HG03060 (cell line): Measurements from ENCODE around the gene GH2.
"Not testable (repeated sequence)": the region's sequence is repeated elsewhere in the genome, so short reads cannot be mapped to it uniquely, and the experiment has no call there.

ENCODE experiments used
- ATAC-seq: cut with Tn5 transposase; IDR thresholded peaks from one replicate; pipeline ENCODE4 v1.9.1; 2021; ENCODE audit warnings: low read depth, moderate number of reproducible peaks; ENCODE audit not compliant: unreplicated experiment

Gene GH2

GRCh38 chr17:63878413-63878812, 3.3 kb downstream of the GH2 start:
- not testable (repeated sequence) for ATAC-seq

DNA sequence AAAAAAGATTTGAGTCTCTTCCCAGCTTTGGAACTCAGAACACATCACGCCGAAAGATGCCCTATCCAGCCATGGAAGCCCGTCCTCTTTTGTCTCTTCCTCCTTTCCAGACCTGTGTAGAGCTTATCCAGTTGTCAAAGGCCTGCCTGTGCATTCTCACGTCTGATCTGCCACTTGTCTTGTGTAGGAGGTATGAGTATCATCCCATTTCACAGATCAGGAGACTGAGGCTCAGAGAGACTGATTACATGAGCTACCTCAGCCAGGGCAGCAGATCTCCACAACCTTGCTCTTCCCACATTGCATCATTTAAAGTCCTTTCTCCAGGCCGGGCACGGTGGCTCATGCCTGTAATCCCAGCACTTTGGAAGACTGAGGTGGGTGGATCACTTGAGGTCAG, 7.1 kb downstream of the GH2 start:
- ATAC-seq, result not testable (repeated sequence)

DNA sequence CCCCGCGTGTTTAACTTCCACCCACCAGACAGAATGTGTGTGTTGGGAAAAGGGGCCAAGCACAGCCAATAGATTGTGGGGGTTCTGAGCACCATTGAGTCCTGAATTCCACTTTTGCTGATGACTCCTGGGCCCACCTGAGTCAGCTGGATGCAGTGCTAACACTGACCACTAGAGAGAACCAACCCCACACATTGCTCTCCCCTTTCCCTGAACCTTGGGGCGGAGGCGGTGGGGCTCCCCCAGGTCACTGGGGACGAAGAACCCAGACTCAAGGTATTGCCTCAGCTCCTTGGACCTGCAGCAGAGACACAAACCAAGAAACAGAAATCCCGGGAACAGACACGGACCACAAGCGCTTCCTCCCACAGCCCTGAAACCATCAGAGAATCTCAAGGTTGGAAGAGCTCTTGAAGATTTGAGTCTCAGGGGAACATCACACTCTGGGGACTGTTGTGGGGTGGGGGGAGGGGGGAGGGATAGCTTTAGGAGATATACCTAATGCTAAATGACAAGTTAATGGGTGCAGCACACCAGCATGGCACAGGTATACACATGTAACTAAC, 7.6 kb downstream of the GH2 start:
- ATAC-seq, result not testable (repeated sequence)

GRCh38 chr17:63873577-63873976, 8.2 kb downstream of the GH2 start, which contains the start of gene CSH2:
CSH2 (minus strand) TSS chr17:63873677; CDS start chr17:63873614, 63 bp downstream.
- not testable (repeated sequence) for ATAC-seq

DNA sequence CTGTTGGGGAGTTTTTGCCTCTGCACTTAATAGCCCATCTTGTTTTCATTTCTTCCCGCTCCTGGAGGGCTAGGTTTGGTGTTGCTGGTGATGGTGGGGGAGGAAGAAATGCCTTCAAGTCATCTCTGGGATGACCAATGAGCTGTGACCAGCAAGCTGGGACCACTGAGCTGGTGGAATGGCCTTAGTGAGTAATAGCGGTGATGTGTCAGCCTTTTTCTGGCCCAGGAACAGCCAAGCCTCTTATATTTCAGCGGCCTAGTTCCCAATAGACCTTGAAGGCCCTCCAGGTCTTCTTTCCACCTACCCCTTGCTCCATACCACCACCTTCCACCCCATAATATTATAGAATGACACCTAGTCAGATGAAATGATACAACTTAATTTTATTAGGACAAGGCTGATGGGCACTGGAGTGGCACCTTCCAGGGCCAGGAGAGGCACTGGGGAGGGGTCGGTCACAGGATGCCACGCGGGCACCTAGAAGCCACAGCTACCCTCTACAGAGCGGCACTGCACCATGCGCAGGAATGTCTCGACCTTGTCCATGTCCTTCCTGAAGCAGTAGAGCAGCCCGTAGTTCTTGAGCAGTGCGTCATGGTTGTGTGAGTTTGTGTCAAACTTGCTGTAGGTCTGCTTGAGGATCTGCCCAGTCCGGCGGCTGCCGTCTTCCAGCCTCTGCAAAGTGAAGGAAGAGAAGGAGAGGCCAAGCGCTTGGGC, 9.9 kb downstream of the GH2 start:
- ATAC-seq, result not testable (repeated sequence)

GRCh38 chr17:63870292-63870665, 11.5 kb downstream of the GH2 start:
- not testable (repeated sequence) for ATAC-seq

- ATAC-seq, result not testable (repeated sequence)
These were observed 12.1 kb downstream of the GH2 start for GRCh38 chr17:63869491-63870291.

DNA sequence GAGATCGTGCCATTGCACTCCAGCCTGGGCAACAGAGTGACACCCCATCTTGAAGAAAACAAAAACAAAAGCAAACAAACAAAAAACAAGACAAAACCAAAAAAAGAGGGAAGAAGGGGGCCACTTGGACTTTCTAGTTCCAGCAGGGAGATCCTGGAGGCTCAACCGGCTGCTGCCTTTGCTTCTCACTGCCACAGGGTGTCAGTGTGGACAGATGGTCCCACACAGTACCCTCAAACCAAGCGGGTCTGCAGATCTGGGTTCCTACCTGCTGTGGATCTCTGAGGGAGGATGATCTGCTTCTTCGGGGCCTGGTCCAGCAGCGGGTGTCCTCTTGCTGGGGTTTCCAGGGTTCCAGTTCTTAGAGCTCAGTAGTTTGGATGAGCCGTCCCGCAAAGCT, 15.1 kb downstream of the GH2 start:
- not testable (repeated sequence) for ATAC-seq

- ATAC-seq, result no peak
These were observed 22.5 kb downstream of the GH2 start for GRCh38 chr17:63859257-63859656.

GRCh38 chr17:63856425-63856824, 25.3 kb downstream of the GH2 start:
- ATAC-seq, result not testable (repeated sequence)

DNA sequence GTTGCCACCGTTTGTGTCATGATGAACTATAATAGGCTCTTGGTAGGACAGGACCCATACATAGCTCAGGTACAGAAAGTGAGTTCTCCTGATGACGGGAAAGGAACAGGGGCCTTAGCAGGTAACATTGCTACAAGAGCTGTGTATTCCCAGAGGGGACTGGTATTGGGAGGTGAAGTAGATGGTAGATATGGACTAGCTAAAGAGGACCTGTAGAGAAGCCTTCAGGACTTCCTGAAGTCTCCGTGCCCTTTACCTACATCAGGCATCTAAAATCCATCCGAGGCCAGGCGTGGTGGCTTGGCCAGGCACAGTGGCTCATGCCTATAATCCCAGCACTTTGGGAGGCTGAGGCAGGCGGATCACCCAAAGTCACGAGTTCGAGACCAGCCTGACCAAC, 26.6 kb downstream of the GH2 start:
- ATAC-seq, result no peak

GRCh38 chr17:63854709-63855108, 27.0 kb downstream of the GH2 start:
- no peak for ATAC-seq

- no peak for ATAC-seq
These were observed 28.5 kb downstream of the GH2 start for GRCh38 chr17:63853260-63853659.

DNA sequence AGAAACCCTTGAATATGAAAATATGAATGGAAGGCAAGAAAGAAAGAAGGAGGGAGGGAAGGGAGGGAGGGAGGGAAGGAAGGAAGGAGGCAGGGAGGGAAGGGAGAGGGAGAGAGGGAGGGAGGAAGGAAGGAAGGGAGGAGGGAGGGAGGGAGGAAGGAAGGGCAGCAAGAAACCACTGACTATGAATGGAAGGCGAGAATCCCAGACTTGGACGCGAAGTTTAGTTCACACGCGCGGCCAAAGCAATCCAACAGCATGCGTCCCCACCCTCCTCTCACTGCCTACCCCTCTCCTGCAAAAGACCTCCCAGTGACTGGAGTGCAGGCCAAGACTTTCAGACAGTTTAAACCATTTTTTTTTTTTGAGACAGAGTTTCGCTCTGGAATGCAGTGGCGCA, 31.3 kb downstream of the GH2 start:
- ATAC-seq, result no peak

- ATAC-seq, result no peak
These were observed 32.7 kb downstream of the GH2 start for GRCh38 chr17:63848834-63849689.

DNA sequence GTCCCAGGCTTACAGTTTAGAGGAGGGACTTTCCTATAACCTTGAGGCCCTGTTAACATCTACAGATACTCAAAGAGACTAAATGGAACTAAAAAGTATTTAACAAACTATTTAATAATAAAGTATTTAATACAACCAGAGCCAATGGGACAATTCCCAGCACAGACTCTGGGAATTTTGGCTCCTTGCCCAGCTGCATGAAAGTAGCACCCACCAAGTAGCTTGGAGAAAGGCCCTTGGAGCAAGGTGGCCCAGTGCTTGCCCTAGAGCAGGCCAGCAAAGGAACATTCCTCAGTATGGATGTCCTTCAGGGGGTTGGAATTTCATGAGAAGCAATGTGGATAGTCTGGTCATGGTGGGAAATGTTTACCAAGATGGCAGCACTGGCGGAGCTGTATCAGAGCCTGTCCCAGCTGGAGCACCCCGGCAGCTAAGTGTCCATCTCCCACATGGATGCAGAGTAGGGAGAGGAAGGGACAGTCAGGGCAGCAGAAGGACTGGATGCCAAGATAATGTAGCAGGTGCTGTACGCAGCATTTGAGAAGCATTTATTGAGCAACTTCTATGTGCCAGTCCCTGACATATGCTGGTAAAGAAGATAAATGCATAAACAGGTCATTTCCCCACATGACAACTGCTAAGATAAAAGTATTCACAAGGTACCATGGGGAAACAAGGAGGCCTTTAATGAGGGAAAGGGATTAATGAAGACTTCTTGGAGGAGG, 34.1 kb downstream of the GH2 start:
- ATAC-seq, result no peak

DNA sequence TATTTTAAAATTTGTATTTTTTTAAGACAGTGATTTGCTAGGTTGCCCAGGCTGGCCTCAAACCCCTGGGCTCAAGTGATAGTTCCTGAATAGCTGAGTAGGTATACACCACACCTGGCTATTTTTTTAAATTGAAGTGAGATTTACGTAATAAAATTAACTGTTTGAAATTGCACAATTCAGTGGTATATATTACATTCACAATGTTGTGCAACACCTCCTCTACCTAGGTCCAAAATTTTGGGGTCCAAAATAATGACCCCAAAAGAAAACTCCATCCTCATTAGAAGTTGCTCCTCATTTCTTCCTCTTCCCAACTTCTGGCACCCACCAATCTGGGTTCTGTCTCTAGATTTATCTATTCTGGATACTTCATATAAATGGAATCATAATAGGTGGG, 36.2 kb downstream of the GH2 start:
- ATAC-seq, result no peak

DNA sequence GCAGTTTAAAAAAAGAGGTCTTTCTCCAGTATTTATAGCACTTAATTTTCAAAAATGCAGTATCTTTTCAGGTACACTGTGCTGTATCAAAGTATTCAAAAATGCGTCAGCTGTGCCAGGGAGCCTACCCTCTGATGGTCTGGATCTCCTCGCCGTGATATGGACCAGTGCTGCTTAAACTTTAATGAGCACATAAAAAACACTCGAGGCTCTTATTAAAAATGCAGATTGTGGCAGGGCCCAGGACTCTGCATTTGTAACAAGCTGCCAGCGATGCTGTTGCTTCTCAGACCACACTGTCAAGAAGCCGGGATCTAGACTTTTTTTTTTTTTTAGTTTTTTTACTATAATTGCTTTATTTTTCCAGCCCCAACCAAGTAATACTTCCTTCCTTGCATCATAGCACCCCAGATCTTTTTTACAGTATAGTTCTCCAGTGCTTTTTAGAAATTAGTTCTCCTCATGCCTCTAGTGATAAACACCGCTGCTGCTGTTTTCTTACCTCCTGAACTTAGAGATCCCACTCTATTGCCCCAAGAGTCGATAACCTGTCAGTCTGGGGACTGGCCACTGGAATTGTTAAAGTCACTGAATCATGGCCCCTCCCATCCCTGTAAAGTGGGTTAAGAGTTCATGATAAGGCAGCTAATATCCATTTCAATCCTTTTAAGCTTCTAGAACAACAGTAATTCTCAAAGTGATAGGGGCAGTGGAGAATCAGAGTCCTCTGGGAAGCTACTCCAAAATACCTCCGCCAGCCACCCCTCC, 37.6 kb downstream of the GH2 start:
- ATAC-seq, result no peak

DNA sequence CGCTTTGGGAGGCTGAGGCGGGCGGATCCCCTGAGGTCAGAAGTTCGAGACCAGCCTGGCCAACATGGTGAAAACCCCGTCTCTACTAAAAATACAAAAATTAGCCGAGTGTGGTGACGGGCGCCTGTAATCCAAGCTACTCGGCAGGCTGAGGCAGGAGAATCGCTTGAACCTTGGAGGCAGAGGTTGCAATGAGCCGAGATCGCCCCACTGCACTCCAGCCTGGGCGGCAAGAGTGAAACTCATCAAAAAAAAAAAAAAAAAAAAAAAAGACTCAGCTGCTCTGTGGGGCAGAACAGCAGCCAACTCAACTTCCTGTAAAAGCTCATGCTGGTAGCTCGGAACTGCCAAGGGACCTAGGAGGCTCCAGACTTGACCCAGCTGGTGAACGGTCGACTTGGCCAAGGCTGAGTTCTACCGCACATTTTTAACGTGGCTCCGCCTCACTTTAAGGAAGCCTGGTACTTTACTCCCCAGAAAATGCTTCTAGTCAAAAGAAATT, 38.3 kb downstream of the GH2 start:
- not testable (repeated sequence) for ATAC-seq
